ENCODE measurements around the gene COL23A1. TPM values are rescaled to one million over a fixed set of nuclear protein-coding genes. Genes with fewer than 3 reads are reported as not detected.

The COL23A1 gene
- total and polyA plus RNA-seq, 2 donors = 0.87 to 0.90 TPM

- Histone ChIP-seq H3K4me1 (ENCODE audit: insufficient read depth) (no peaks in the 10 kb centered on the region), H3K36me3 (ENCODE audit: insufficient read depth) (no peaks in the 10 kb centered on the region), H3K27ac (ENCODE audit: low read depth) (no peak overlapping the region), H3K4me3 (ENCODE audit: low read depth, low read length) (no peak overlapping the region)
- WGBS = 90% methylated on average over 4 of the region's 4 CpGs
- no peak for DNase-seq (ENCODE audit: extremely low spot score)
Measured at GRCh38 chr5:178191661-178192060, 398.5 kb downstream of the COL23A1 start.

- no peak overlapping the region for H3K27ac ChIP-seq (ENCODE audit: low read depth)
- WGBS = 62% methylated on average over 2 of the region's 2 CpGs
- DNase-seq (ENCODE audit: extremely low spot score) = no peak
- H3K36me3 ChIP-seq (ENCODE audit: insufficient read depth) = no peaks in the 10 kb centered on the region
- no peak overlapping the region for H3K4me3 ChIP-seq (ENCODE audit: low read depth, low read length)
- H3K4me1 ChIP-seq (ENCODE audit: insufficient read depth) = no peaks in the 10 kb centered on the region
Measured at GRCh38 chr5:178189433-178189832, 400.8 kb downstream of the COL23A1 start.

Small RNA genes within 50 kb of the gene (small RNA-seq; reads per million reads assigned to genes)
- gene RN7SKP70 (not detected), gene RN7SL646P (not detected)

Other genes starting within 250 kb of the COL23A1 start
- gene CLK4, start 36.7 kb upstream of the COL23A1 start, total RNA-seq = 76.4 TPM
- gene CLK4, start 36.7 kb upstream of the COL23A1 start, polyA plus RNA-seq = 14.6 TPM
- 17.3 TPM for gene ZNF354A, start 140.3 kb upstream of the COL23A1 start, total RNA-seq
- 10.9 TPM for gene ZNF354A, start 140.3 kb upstream of the COL23A1 start, polyA plus RNA-seq